CD4-positive, alpha-beta memory T cell (primary cell): ENCODE measurements around the gene C11orf42. TPM values are rescaled to one million over a fixed set of nuclear protein-coding genes. Genes with fewer than 3 reads are reported as not detected.

Experiments
- CTCF ChIA-PET: fragments of 350-600 bp; sonication (Branson Sonifier 250); formaldehyde crosslinking; loops from one replicate; lab custom pipeline; 2021; ENCODE audit warnings: inconsistent platforms; ENCODE audit not compliant: partially characterized antibody; lab: Charles Lee
- POLR2A ChIA-PET: fragments of 350-600 bp; sonication (Branson Sonifier 250); formaldehyde crosslinking; loops from one replicate; lab custom pipeline; 2021; ENCODE audit not compliant: partially characterized antibody; lab: Charles Lee
- DNase-seq, 5 donors: peaks; one replicate each; pipeline versions ENCODE4 v3.0.0 to v3.0.0-alpha.2; 2020 to 2022; ENCODE audit warnings: mixed read lengths in 1 of 5
- H3K27ac ChIP-seq: one replicate; pipeline ENCODE4 v1.7.0; 2013; ENCODE audit warnings: low read depth, low read length
- H3K27me3 ChIP-seq: 2 replicates; pipeline ENCODE4 v1.7.0; 2013; ENCODE audit warnings: mild to moderate bottlenecking, low read length, moderate library complexity; ENCODE audit not compliant: insufficient read depth
- H3K36me3 ChIP-seq: 2 replicates; pipeline ENCODE4 v1.7.0; 2013; ENCODE audit warnings: mild to moderate bottlenecking, low read length, moderate library complexity; ENCODE audit not compliant: insufficient read depth
- H3K4me1 ChIP-seq: 2 replicates; pipeline ENCODE4 v1.7.0; 2013; ENCODE audit warnings: mild to moderate bottlenecking, low read length, moderate library complexity; ENCODE audit not compliant: insufficient read depth
- H3K4me3 ChIP-seq, 2 donors: one replicate each; pipeline ENCODE4 v1.7.0; 2013; ENCODE audit warnings: low read length in 2 of 2, mild to moderate bottlenecking in 1 of 2
- H3K9me3 ChIP-seq, 2 donors: one replicate each; pipeline ENCODE4 v1.7.0; 2013; ENCODE audit warnings: low read length in 2 of 2, control low read depth in 1 of 2; ENCODE audit not compliant: control insufficient read depth in 1 of 2
- H3K27ac Mint-ChIP-seq, 7 donors: one replicate each; pipeline ENCODE4 v1.8.0; 2020 to 2021; ENCODE audit warnings: mixed read lengths in 7 of 7, mild to moderate bottlenecking in 6 of 7, inconsistent platforms in 3 of 7, moderate library complexity in 3 of 7
- H3K27me3 Mint-ChIP-seq, 2 donors: one replicate each; pipeline ENCODE4 v1.8.0; 2020 to 2021; ENCODE audit warnings: mixed read lengths in 2 of 2
- H3K36me3 Mint-ChIP-seq, 2 donors: one replicate each; pipeline ENCODE4 v1.8.0; 2020 to 2021; ENCODE audit warnings: mixed read lengths in 2 of 2, inconsistent platforms in 1 of 2, mild to moderate bottlenecking in 1 of 2
- H3K4me1 Mint-ChIP-seq, 4 donors: one replicate each; pipeline ENCODE4 v1.8.0; 2020 to 2021; ENCODE audit warnings: mixed read lengths in 4 of 4, mild to moderate bottlenecking in 1 of 4
- H3K4me3 Mint-ChIP-seq, 8 donors: one replicate each; pipeline ENCODE4 v1.8.0; 2020 to 2021; ENCODE audit warnings: mixed read lengths in 8 of 8, mild to moderate bottlenecking in 7 of 8, moderate library complexity in 6 of 8, inconsistent platforms in 3 of 8
- H3K9me3 Mint-ChIP-seq, 8 donors: one replicate each; pipeline ENCODE4 v1.8.0; 2020 to 2021; ENCODE audit warnings: mixed read lengths in 8 of 8, mild to moderate bottlenecking in 5 of 8, inconsistent platforms in 3 of 8, moderate library complexity in 1 of 8
- intact Hi-C: fragments of 100-400 bp; cut with micrococcal nuclease; formaldehyde crosslinking; loops from one replicate; pipeline ENCODE4 v1.15.1; 2023
- polyA plus RNA-seq, 2 donors: library from polyadenylated mRNA; unstranded; fragments of 300-500 nt; fragmentation: Illumina TruSeq; gene quantifications; one replicate each; pipeline ENCODE4 v1.2.3, GENCODE V29; 2021
- total RNA-seq, 2 experiments: library from RNA; stranded (reverse); gene quantifications; one replicate each; pipeline ENCODE4 v1.2.3, GENCODE V29; 2021

Gene C11orf42
- total RNA-seq (not detected), polyA plus RNA-seq (not detected)

GRCh38 chr11:6205366-6205765 is at the start of gene C11orf42:
C11orf42 (plus strand) TSS chr11:6205557; CDS start chr11:6205616, 59 bp downstream.
- Mint-ChIP-seq H3K4me1 (peaks cover 22 to 48% (median 32%) of the 10 kb centered on the region in 4 donors), H3K27me3 (no peaks in the 10 kb centered on the region), H3K4me3 (no peak within 1 kb of the TSS), H3K27ac (peak within 1 kb of the TSS in 5 of 7 donors; percentile 4 to 64 (median 13)), H3K36me3 (peaks cover 13 to 35% of the 10 kb centered on the region in 2 donors), H3K9me3 (no peaks in the 10 kb centered on the region)
- H3K9me3 ChIP-seq, result no peaks in the 10 kb centered on the region
- no peaks in the 10 kb centered on the region for H3K27me3 ChIP-seq
- POLR2A ChIA-PET, result no interaction called here
- no peak for DNase-seq
- intact Hi-C loops, result no loop called here
- H3K4me1 ChIP-seq, result peaks cover 18% of the 10 kb centered on the region
- CTCF ChIA-PET, result no interaction called here
- no peak within 1 kb of the TSS for H3K27ac ChIP-seq
- H3K4me3 ChIP-seq, result no peak within 1 kb of the TSS
- H3K36me3 ChIP-seq, result no peaks in the 10 kb centered on the region

GRCh38 chr11:6156628-6157359 is 48.6 kb upstream of the C11orf42 start:
- Mint-ChIP-seq H3K4me3 (no peak overlapping the region), H3K4me1 (no peaks in the 10 kb centered on the region), H3K9me3 (no peaks in the 10 kb centered on the region), H3K27me3 (peaks cover 1 to 6% of the 10 kb centered on the region in 2 donors), H3K36me3 (no peaks in the 10 kb centered on the region), H3K27ac (no peak overlapping the region)
- CTCF ChIA-PET, result no interaction called here
- Histone ChIP-seq H3K36me3 (no peaks in the 10 kb centered on the region), H3K27me3 (no peaks in the 10 kb centered on the region), H3K4me3 (no peak overlapping the region), H3K9me3 (no peaks in the 10 kb centered on the region), H3K27ac (no peak overlapping the region), H3K4me1 (no peaks in the 10 kb centered on the region)
- DNase-seq, result no peak
- intact Hi-C loops, result no loop called here
- POLR2A ChIA-PET, result no interaction called here

GRCh38 chr11:6170226-6170625 is 35.1 kb upstream of the C11orf42 start, which contains the start of gene OR52B2:
OR52B2 (minus strand) TSS chr11:6170326; CDS start chr11:6170326, 0 bp downstream.
- Mint-ChIP-seq H3K27ac (no peak within 1 kb of the TSS), H3K36me3 (no peaks in the 10 kb centered on the region), H3K4me3 (no peak within 1 kb of the TSS), H3K27me3 (peaks cover 9 to 11% of the 10 kb centered on the region in 2 donors), H3K9me3 (peaks cover 0 to 5% (median 2%) of the 10 kb centered on the region in 8 donors), H3K4me1 (no peaks in the 10 kb centered on the region)
- DNase-seq, result no peak
- Histone ChIP-seq H3K4me1 (no peaks in the 10 kb centered on the region), H3K27ac (no peak within 1 kb of the TSS), H3K9me3 (no peaks in the 10 kb centered on the region), H3K4me3 (no peak within 1 kb of the TSS), H3K36me3 (no peaks in the 10 kb centered on the region), H3K27me3 (no peaks in the 10 kb centered on the region)
- intact Hi-C loops, result no loop called here
- POLR2A ChIA-PET, result no interaction called here
- CTCF ChIA-PET, result no interaction called here

GRCh38 chr11:6175440-6175839 is 29.9 kb upstream of the C11orf42 start:
- intact Hi-C loops, result no loop called here
- H3K36me3 ChIP-seq, result no peaks in the 10 kb centered on the region
- no peak overlapping the region for H3K4me3 Mint-ChIP-seq
- H3K27me3 ChIP-seq, result no peaks in the 10 kb centered on the region
- peaks cover 3% of the 10 kb centered on the region for H3K4me1 ChIP-seq
- no peak overlapping the region for H3K27ac Mint-ChIP-seq
- H3K36me3 Mint-ChIP-seq, result peaks cover 0 to 3% of the 10 kb centered on the region in 2 donors
- H3K9me3 Mint-ChIP-seq, result peaks cover 0 to 13% (median 6%) of the 10 kb centered on the region in 8 donors
- H3K9me3 ChIP-seq, result no peaks in the 10 kb centered on the region
- H3K27me3 Mint-ChIP-seq, result peaks cover under 1 to 1% of the 10 kb centered on the region in 2 donors
- ChIA-PET POLR2A (no interaction called here), CTCF (no interaction called here)
- H3K27ac ChIP-seq, result no peak overlapping the region
- H3K4me1 Mint-ChIP-seq, result peaks cover 0 to 18% (median 4%) of the 10 kb centered on the region in 4 donors
- DNase-seq, result no peak
- H3K4me3 ChIP-seq, result no peak overlapping the region

- no peaks in the 10 kb centered on the region for H3K9me3 ChIP-seq
- intact Hi-C loops, result no loop called here
- Mint-ChIP-seq H3K27ac (no peak overlapping the region), H3K4me1 (peaks cover 0 to 6% (median 3%) of the 10 kb centered on the region in 4 donors), H3K4me3 (no peak overlapping the region), H3K9me3 (peaks cover 0 to 2% (median 0%) of the 10 kb centered on the region in 8 donors), H3K27me3 (no peaks in the 10 kb centered on the region), H3K36me3 (no peaks in the 10 kb centered on the region)
- ChIA-PET CTCF (no interaction called here), POLR2A (no interaction called here)
- H3K27me3 ChIP-seq, result no peaks in the 10 kb centered on the region
- H3K4me1 ChIP-seq, result no peaks in the 10 kb centered on the region
- H3K27ac ChIP-seq, result no peak overlapping the region
- H3K36me3 ChIP-seq, result no peaks in the 10 kb centered on the region
- H3K4me3 ChIP-seq, result no peak overlapping the region
- DNase-seq, result no peak
These were observed 13.6 kb upstream of the C11orf42 start for GRCh38 chr11:6191742-6192141.

GRCh38 chr11:6194065-6194581 is 11.2 kb upstream of the C11orf42 start:
- H3K27ac Mint-ChIP-seq, result no peak overlapping the region
- CTCF ChIA-PET, result no interaction called here
- H3K4me3 Mint-ChIP-seq, result no peak overlapping the region

GRCh38 chr11:6196396-6196795 is 9.0 kb upstream of the C11orf42 start:
- no peaks in the 10 kb centered on the region for H3K27me3 ChIP-seq
- no peaks in the 10 kb centered on the region for H3K36me3 ChIP-seq
- no peak overlapping the region for H3K27ac ChIP-seq
- H3K36me3 Mint-ChIP-seq, result no peaks in the 10 kb centered on the region
- no peak for DNase-seq
- H3K4me3 Mint-ChIP-seq, result no peak overlapping the region
- H3K9me3 Mint-ChIP-seq, result peaks cover 0 to 1% (median 0%) of the 10 kb centered on the region in 8 donors
- H3K27me3 Mint-ChIP-seq, result no peaks in the 10 kb centered on the region
- CTCF ChIA-PET, result no interaction called here
- H3K9me3 ChIP-seq, result no peaks in the 10 kb centered on the region
- H3K4me1 ChIP-seq, result no peaks in the 10 kb centered on the region
- H3K4me1 Mint-ChIP-seq, result peaks cover 0 to 14% (median 8%) of the 10 kb centered on the region in 4 donors
- H3K27ac Mint-ChIP-seq, result no peak overlapping the region
- POLR2A ChIA-PET, result no interaction called here
- intact Hi-C loops, result no loop called here
- no peak overlapping the region for H3K4me3 ChIP-seq

More at GRCh38 chr11:6194065-6194581, 11.2 kb upstream of the C11orf42 start:
- Histone ChIP-seq H3K36me3 (no peaks in the 10 kb centered on the region), H3K9me3 (no peaks in the 10 kb centered on the region), H3K4me1 (no peaks in the 10 kb centered on the region), H3K4me3 (no peak overlapping the region), H3K27ac (no peak overlapping the region), H3K27me3 (no peaks in the 10 kb centered on the region)
- DNase-seq, result no peak
- Mint-ChIP-seq H3K27me3 (no peaks in the 10 kb centered on the region), H3K9me3 (peaks cover 0 to 2% (median 0%) of the 10 kb centered on the region in 8 donors), H3K4me1 (peaks cover 0 to 6% (median 3%) of the 10 kb centered on the region in 4 donors), H3K36me3 (no peaks in the 10 kb centered on the region)
- intact Hi-C loops, result no loop called here
- POLR2A ChIA-PET, result no interaction called here
